PC-9 (cell line): ENCODE measurements around the gene RASGRF1. TPM values are rescaled to one million over a fixed set of nuclear protein-coding genes. Genes with fewer than 3 reads are reported as not detected.

Experiments used
- BruUV-seq: library from RNA; stranded (reverse); fragments of 400-500 nt; replicated peaks from 2 replicates; lab custom pipeline; 2021; lab: Mats Ljungman, UMichigan
- CTCF ChIA-PET: fragments of 300-600 bp; sonication (Branson Sonifier 250); formaldehyde crosslinking; loops from one replicate; lab custom pipeline; 2022; ENCODE audit warnings: antibody characterized with exemption; lab: Charles Lee
- POLR2A ChIA-PET: fragments of 300-600 bp; sonication (Branson Sonifier 250); formaldehyde crosslinking; loops from one replicate; lab custom pipeline; 2022; ENCODE audit warnings: antibody characterized with exemption; ENCODE audit not compliant: unreplicated experiment; lab: Charles Lee
- DNase-seq, 2 experiments: peaks; one replicate each; pipeline versions ENCODE4 v3.0.0 to v3.0.0-alpha.2; 2015 to 2022; ENCODE audit warnings: mixed read lengths in 1 of 2
- H2AFZ ChIP-seq: fragments of 200-600 bp; sonication (generic); 2 replicates; pipeline ENCODE4 v1.8.1; 2017; ENCODE audit warnings: antibody characterized with exemption
- H3F3A ChIP-seq: fragments of 200-600 bp; sonication (generic); 2 replicates; pipeline ENCODE4 v1.8.1; 2017; ENCODE audit warnings: antibody characterized with exemption, mild to moderate bottlenecking, low read depth; ENCODE audit not compliant: insufficient read depth
- H3K27ac ChIP-seq: fragments of 200-600 bp; sonication (generic); 2 replicates; pipeline ENCODE4 v1.6.1; 2016; ENCODE audit warnings: mixed run types
- H3K27me3 ChIP-seq: fragments of 200-600 bp; sonication (generic); 2 replicates; pipeline ENCODE4 v1.6.1; 2016; ENCODE audit warnings: low read depth, mixed run types; ENCODE audit not compliant: insufficient read depth
- H3K36me3 ChIP-seq: fragments of 200-600 bp; sonication (generic); 2 replicates; pipeline ENCODE4 v1.6.1; 2016; ENCODE audit warnings: low read depth, mixed run types
- H3K4me1 ChIP-seq: fragments of 200-600 bp; sonication (generic); replicated peaks from 2 replicates; pipeline ENCODE4 v1.6.1; 2016; ENCODE audit warnings: mixed run types; ENCODE audit not compliant: insufficient read depth
- H3K4me2 ChIP-seq: fragments of 200-600 bp; sonication (generic); 2 replicates; pipeline ENCODE4 v1.6.1; 2017; ENCODE audit warnings: mixed run types
- H3K4me3 ChIP-seq: fragments of 200-600 bp; sonication (generic); 2 replicates; pipeline ENCODE4 v1.6.1; 2016; ENCODE audit warnings: mixed run types
- H3K79me2 ChIP-seq: fragments of 200-600 bp; sonication (generic); 2 replicates; pipeline ENCODE4 v1.6.1; 2017; ENCODE audit warnings: low read depth, mixed run types
- H3K9me2 ChIP-seq: fragments of 200-600 bp; sonication (generic); 2 replicates; pipeline ENCODE4 v1.8.1; 2017; ENCODE audit warnings: mild to moderate bottlenecking; ENCODE audit not compliant: insufficient read depth
- H3K9me3 ChIP-seq: fragments of 200-600 bp; sonication (generic); 2 replicates; pipeline ENCODE4 v1.8.1; 2016; ENCODE audit warnings: low read depth; ENCODE audit not compliant: insufficient read depth
- H4K20me1 ChIP-seq: fragments of 200-600 bp; sonication (generic); 2 replicates; pipeline ENCODE4 v1.8.1; 2017; ENCODE audit not compliant: insufficient read depth
- EZH2 ChIP-seq: fragments of 200-600 bp; sonication (generic); IDR thresholded peaks from 2 replicates; pipeline ENCODE4 v1.8.0; 2017; ENCODE audit warnings: antibody characterized with exemption, low read depth
- intact Hi-C: fragments of 100-400 bp; cut with micrococcal nuclease; formaldehyde crosslinking; loops from one replicate; pipeline ENCODE4 v1.10.0; 2022; ENCODE audit not compliant: unreplicated experiment
- total RNA-seq: library from RNA; stranded (reverse); gene quantifications from 2 replicates; pipeline ENCODE4 v1.2.3, GENCODE V29; 2021
- TF ChIP-seq, protein P1 (sequence below): fragments of 200-600 bp; sonication (generic); conservative IDR thresholded peaks from 2 replicates; pipeline ENCODE4 v1.6.1; 2017; ENCODE audit warnings: mixed run types, antibody characterized with exemption, mild to moderate bottlenecking, moderate library complexity

RASGRF1 gene
- total RNA-seq, 1 experiment from 2014 or later = 6.0 TPM

GRCh38 chr15:79030470-79030869, 60.1 kb downstream of the RASGRF1 start:
- intact Hi-C loops = no loop called here
- H3K27ac ChIP-seq = no peak overlapping the region
- H3F3A ChIP-seq = no peaks in the 10 kb centered on the region
- H3K4me2 ChIP-seq = no peak overlapping the region
- H2AFZ ChIP-seq = no peak overlapping the region
- H3K4me3 ChIP-seq = no peak overlapping the region
- ChIA-PET CTCF (no interaction called here), POLR2A (no interaction called here)
- no peaks in the 10 kb centered on the region for H3K36me3 ChIP-seq
- H3K4me1 ChIP-seq = no peaks in the 10 kb centered on the region
- no peaks in the 10 kb centered on the region for H4K20me1 ChIP-seq
- H3K9me2 ChIP-seq = no peaks in the 10 kb centered on the region
- no peaks in the 10 kb centered on the region for H3K79me2 ChIP-seq
- H3K9me3 ChIP-seq = no peaks in the 10 kb centered on the region
- no TSS peak for BruUV-seq
- no peaks in the 10 kb centered on the region for H3K27me3 ChIP-seq
- TF ChIP-seq, protein P1, sequence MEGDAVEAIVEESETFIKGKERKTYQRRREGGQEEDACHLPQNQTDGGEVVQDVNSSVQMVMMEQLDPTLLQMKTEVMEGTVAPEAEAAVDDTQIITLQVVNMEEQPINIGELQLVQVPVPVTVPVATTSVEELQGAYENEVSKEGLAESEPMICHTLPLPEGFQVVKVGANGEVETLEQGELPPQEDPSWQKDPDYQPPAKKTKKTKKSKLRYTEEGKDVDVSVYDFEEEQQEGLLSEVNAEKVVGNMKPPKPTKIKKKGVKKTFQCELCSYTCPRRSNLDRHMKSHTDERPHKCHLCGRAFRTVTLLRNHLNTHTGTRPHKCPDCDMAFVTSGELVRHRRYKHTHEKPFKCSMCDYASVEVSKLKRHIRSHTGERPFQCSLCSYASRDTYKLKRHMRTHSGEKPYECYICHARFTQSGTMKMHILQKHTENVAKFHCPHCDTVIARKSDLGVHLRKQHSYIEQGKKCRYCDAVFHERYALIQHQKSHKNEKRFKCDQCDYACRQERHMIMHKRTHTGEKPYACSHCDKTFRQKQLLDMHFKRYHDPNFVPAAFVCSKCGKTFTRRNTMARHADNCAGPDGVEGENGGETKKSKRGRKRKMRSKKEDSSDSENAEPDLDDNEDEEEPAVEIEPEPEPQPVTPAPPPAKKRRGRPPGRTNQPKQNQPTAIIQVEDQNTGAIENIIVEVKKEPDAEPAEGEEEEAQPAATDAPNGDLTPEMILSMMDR = no peak
- no peak for TF ChIP-seq EZH2
- DNase-seq = no peak

- Histone ChIP-seq H4K20me1 (no peaks in the 10 kb centered on the region), H3K4me1 (no peaks in the 10 kb centered on the region), H3K4me3 (no peak overlapping the region), H2AFZ (no peak overlapping the region), H3K4me2 (no peak overlapping the region), H3F3A (no peaks in the 10 kb centered on the region), H3K9me3 (no peaks in the 10 kb centered on the region), H3K9me2 (no peaks in the 10 kb centered on the region), H3K79me2 (no peaks in the 10 kb centered on the region), H3K36me3 (no peaks in the 10 kb centered on the region), H3K27me3 (no peaks in the 10 kb centered on the region), H3K27ac (no peak overlapping the region)
- POLR2A ChIA-PET = no interaction called here
- intact Hi-C loops = loop anchor here (1.0 to 10.0 kb wide), 2 partner anchors 156 to 306 kb away; no protein-coding TSS in a partner anchor
- DNase-seq = peak in 1 of 2 experiments; percentile 46
- BruUV-seq = no TSS peak
- CTCF ChIA-PET = interaction anchor here (3.1 kb wide), 1 partner anchor 156 kb away, joined by 19 read pairs; no protein-coding TSS in a partner anchor
- TF ChIP-seq, protein P1 = peak; percentile 98
- no peak for TF ChIP-seq EZH2
Observed at GRCh38 chr15:79028411-79028964, 62.1 kb downstream of the RASGRF1 start.

DNA sequence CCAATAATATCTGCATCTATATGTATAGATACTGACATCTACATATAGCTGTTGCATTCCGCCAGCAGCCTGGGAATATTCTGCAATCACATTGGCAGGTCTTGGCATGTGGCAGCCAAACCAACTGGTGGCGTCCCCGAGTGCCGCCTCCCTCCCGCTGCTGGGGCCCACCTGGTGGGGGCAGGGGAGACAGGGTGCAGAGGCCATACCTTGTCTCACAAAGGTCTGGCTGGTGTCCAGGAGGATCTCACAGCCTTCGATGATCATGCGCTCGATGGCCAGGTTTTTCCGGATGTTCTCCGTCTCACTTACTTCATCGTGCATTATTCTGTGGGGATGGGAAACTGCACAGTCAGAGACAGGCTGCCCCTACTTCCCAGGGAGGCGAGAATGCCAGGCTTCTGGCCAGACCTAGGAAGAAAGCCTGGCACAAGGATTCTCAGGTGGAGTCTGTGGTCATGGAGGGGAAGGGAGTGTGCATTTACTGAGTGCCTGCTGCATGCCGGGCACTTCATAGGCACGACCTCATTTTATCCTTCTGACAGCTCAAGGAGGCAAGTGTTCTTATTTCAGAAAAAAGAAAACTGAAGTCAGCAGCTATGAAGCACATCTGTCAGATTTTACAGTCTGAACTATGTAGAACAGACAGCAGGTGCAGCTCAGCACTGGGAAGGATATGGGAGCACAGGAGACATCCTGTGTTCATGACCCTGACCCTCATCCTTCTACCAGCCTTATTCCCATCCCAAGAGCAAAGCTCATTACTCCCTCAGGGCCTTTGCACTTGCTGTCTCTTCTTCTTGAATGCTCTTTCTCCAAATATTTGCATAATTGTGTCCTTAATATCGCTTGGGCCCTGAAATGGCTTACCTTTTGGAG, 62.8 kb downstream of the RASGRF1 start:
- Histone ChIP-seq H3K4me3 (no peak overlapping the region), H3K9me3 (no peaks in the 10 kb centered on the region), H3K4me2 (no peak overlapping the region), H4K20me1 (no peaks in the 10 kb centered on the region), H3K9me2 (no peaks in the 10 kb centered on the region), H3K79me2 (no peaks in the 10 kb centered on the region), H3K27ac (no peak overlapping the region), H3K4me1 (no peaks in the 10 kb centered on the region), H3K36me3 (no peaks in the 10 kb centered on the region), H3K27me3 (no peaks in the 10 kb centered on the region), H3F3A (no peaks in the 10 kb centered on the region), H2AFZ (no peak overlapping the region)
- BruUV-seq = no TSS peak
- ChIA-PET POLR2A (no interaction called here), CTCF (interaction anchor here (3.1 kb wide), 1 partner anchor 157 kb away, joined by 19 read pairs; no protein-coding TSS in a partner anchor)
- intact Hi-C loops = loop anchor here (1.0 to 10.0 kb wide), 2 partner anchors 157 to 307 kb away; no protein-coding TSS in a partner anchor
- TF ChIP-seq EZH2 = no peak
- TF ChIP-seq, protein P1 = no peak
- DNase-seq = no peak
